ENCODE data around the gene CBFA2T3.

CBFA2T3 gene

GRCh38 chr16:88855176-88855575, 121.8 kb downstream of the CBFA2T3 start:
- peaks cover 18% of the 10 kb centered on the region for H3K36me3 ChIP-seq (ENCODE audit: insufficient read depth, low read length)
- ATAC-seq (ENCODE audit: insufficient read depth, low read depth) (no peak), DNase-seq (no peak)
- peaks cover 12% of the 10 kb centered on the region for H4K20me1 ChIP-seq (ENCODE audit: insufficient read depth, low read length)
- H3K27ac ChIP-seq (ENCODE audit: low read length) = no peak overlapping the region
- peak overlapping the region; percentile 88; the same call in 1 of the 2 replicates for H3K4me2 ChIP-seq (ENCODE audit: insufficient read depth, low read length)
- H3K27me3 ChIP-seq (ENCODE audit: insufficient read depth, low read length, poor library complexity) = no peaks in the 10 kb centered on the region
- no peaks in the 10 kb centered on the region for H3K9me3 ChIP-seq (ENCODE audit: insufficient read depth, low read length, severe bottlenecking)
- no peak overlapping the region for H2AFZ ChIP-seq (ENCODE audit: low read depth, low read length)
- peaks cover 24% of the 10 kb centered on the region for H3K4me1 ChIP-seq (ENCODE audit: insufficient read depth, low read length)
- no peak for TF ChIP-seq EZH2 (IDR thresholded peaks at IDR 0.05; ENCODE audit: borderline replicate concordance, low read depth, low read length, severe bottlenecking)
- TF ChIP-seq, protein P1, sequence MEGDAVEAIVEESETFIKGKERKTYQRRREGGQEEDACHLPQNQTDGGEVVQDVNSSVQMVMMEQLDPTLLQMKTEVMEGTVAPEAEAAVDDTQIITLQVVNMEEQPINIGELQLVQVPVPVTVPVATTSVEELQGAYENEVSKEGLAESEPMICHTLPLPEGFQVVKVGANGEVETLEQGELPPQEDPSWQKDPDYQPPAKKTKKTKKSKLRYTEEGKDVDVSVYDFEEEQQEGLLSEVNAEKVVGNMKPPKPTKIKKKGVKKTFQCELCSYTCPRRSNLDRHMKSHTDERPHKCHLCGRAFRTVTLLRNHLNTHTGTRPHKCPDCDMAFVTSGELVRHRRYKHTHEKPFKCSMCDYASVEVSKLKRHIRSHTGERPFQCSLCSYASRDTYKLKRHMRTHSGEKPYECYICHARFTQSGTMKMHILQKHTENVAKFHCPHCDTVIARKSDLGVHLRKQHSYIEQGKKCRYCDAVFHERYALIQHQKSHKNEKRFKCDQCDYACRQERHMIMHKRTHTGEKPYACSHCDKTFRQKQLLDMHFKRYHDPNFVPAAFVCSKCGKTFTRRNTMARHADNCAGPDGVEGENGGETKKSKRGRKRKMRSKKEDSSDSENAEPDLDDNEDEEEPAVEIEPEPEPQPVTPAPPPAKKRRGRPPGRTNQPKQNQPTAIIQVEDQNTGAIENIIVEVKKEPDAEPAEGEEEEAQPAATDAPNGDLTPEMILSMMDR (IDR thresholded peaks at IDR 0.05; ENCODE audit: borderline replicate concordance, extremely low read depth, low read length, poor library complexity, severe bottlenecking) = no peak
- no peak overlapping the region for H3K9ac ChIP-seq (ENCODE audit: low read depth, low read length)
- H3K79me2 ChIP-seq (ENCODE audit: insufficient read depth, low read length) = peaks cover 24% of the 10 kb centered on the region
- no peak overlapping the region for H3K4me3 ChIP-seq (ENCODE audit: low read depth in 1 of 2, low read length in 2 of 2)

- Histone ChIP-seq H3K9ac (ENCODE audit: low read depth, low read length) (no peak overlapping the region), H3K9me3 (ENCODE audit: insufficient read depth, low read length, severe bottlenecking) (no peaks in the 10 kb centered on the region), H3K79me2 (ENCODE audit: insufficient read depth, low read length) (peaks cover 24% of the 10 kb centered on the region), H2AFZ (ENCODE audit: low read depth, low read length) (no peak overlapping the region), H3K4me3 (ENCODE audit: low read depth in 1 of 2, low read length in 2 of 2) (no peak overlapping the region), H3K27me3 (ENCODE audit: insufficient read depth, low read length, poor library complexity) (no peaks in the 10 kb centered on the region), H3K4me2 (ENCODE audit: insufficient read depth, low read length) (no peak overlapping the region), H3K27ac (ENCODE audit: low read length) (no peak overlapping the region), H4K20me1 (ENCODE audit: insufficient read depth, low read length) (peaks cover 14% of the 10 kb centered on the region), H3K36me3 (ENCODE audit: insufficient read depth, low read length) (peaks cover 16% of the 10 kb centered on the region), H3K4me1 (ENCODE audit: insufficient read depth, low read length) (peaks cover 24% of the 10 kb centered on the region)
- TF ChIP-seq EZH2 (IDR thresholded peaks at IDR 0.05; ENCODE audit: borderline replicate concordance, low read depth, low read length, severe bottlenecking) = no peak
- TF ChIP-seq, protein P1 (IDR thresholded peaks at IDR 0.05; ENCODE audit: borderline replicate concordance, extremely low read depth, low read length, poor library complexity, severe bottlenecking) = no peak
- ATAC-seq (ENCODE audit: insufficient read depth, low read depth) (no peak), DNase-seq (peak; percentile 29)
Observed at GRCh38 chr16:88854306-88855111, 122.5 kb downstream of the CBFA2T3 start.

DNA sequence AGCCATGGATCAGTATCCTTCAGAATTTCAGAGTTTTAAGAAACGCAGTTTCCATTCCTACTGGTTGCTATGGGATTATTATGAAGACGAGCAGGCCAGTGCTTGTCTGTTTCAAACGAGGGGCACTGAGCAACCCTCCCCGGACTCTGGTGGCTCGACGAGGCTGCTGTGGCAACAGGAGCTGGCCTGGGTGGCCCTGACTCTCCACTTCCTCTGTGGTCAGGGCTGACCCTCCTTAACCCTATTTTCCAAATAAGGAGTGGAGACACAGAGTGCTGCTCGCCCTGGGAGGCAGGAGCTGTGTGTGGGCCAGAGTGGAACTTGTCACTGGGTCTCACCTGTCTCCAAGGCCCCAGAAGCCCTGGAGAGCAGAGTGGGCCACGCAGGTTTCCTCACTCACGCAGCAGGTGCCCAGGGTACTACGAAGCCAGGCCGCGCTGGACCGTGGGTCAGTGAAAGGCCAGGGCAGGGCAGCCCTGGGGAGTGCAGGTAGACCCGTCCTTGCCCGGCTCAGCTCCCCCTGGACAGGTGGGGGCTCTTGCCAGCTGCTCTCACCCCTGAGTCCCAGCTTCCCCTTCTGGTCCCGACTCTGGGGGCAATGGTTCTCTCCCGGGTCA, 123.6 kb downstream of the CBFA2T3 start:
- ATAC-seq (ENCODE audit: insufficient read depth, low read depth) = no peak

More for the DNA sequence above, 123.6 kb downstream of the CBFA2T3 start:
- Histone ChIP-seq H3K36me3 (ENCODE audit: insufficient read depth, low read length) (peaks cover 6% of the 10 kb centered on the region; the same call in 1 of the 2 replicates), H3K4me3 (ENCODE audit: low read depth in 1 of 2, low read length in 2 of 2) (no peak overlapping the region), H2AFZ (ENCODE audit: low read depth, low read length) (no peak overlapping the region), H3K79me2 (ENCODE audit: insufficient read depth, low read length) (peaks cover 19% of the 10 kb centered on the region), H4K20me1 (ENCODE audit: insufficient read depth, low read length) (peaks cover 14% of the 10 kb centered on the region), H3K9me3 (ENCODE audit: insufficient read depth, low read length, severe bottlenecking) (no peaks in the 10 kb centered on the region), H3K4me1 (ENCODE audit: insufficient read depth, low read length) (peaks cover 18% of the 10 kb centered on the region), H3K27me3 (ENCODE audit: insufficient read depth, low read length, poor library complexity) (no peaks in the 10 kb centered on the region), H3K4me2 (ENCODE audit: insufficient read depth, low read length) (no peak overlapping the region), H3K9ac (ENCODE audit: low read depth, low read length) (no peak overlapping the region), H3K27ac (ENCODE audit: low read length) (no peak overlapping the region)
- no peak for DNase-seq
- TF ChIP-seq EZH2 (IDR thresholded peaks at IDR 0.05; ENCODE audit: borderline replicate concordance, low read depth, low read length, severe bottlenecking) = no peak
- TF ChIP-seq, protein P1 (IDR thresholded peaks at IDR 0.05; ENCODE audit: borderline replicate concordance, extremely low read depth, low read length, poor library complexity, severe bottlenecking) = no peak

Measured in DND-41 (cell line).